Colon (tissue), 2 donors: ENCODE measurements around the gene CERK.

ENCODE experiments used
- FAIRE-seq: peaks from 2 replicates; lab custom pipeline; 2012; peaks lifted over from hg19 to GRCh38; lab: Jason Lieb, UNC
- donor health status: control.
- donor health status: control.

Gene CERK

DNA sequence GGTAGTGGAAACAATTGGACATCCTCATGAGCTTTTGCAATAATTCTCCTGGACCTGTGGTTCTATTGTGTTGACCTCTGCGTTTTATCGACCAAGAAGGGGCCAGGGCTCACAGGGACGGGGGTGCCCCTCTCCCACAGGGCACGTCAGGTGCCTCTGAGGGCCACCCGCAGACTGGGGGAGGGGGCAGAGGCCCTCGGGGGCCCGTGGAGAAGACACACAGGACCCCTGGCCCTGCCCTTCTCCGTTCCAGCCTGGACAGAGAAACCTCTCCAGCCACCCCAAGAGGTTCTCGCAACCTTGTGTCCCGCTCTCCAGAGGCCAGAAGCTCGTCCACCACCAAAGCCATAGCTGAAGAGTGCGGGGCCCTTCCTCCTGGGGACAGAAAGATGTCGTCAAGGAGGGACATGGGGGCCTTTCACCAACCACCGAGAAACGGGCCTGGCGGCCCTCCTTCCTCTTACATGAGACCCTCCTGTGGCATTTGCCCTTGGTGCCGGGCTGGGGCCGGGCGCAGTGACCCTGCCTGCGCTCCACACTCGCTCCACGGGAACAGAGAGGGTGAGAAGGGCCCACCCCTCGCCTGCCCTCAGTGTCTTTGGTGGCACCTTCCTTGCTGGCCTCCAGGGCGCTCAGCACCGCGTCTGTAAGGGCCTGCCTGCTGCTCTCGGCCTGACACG, 60.6 kb downstream of the CERK start:
- FAIRE-seq, result no peak

DNA sequence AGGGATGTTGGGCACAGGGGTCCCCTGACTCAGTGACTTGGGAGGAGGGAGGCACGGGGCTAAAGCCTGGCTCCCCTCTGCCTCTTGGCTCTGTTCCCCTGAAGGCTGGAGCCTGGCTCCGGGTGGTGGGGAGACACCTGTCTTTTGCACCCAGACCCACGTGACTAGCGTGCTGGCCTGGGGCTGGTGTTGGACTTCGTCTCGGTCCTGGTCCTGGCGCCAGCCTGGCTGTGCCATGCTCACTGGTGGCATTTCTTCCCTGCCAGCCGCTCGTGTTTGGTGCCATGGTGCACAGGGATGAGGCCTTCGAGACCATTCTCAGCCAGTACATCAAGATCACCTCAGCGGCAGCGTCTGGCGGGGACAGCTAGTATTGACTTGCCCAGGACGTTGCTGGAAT, 61.2 kb downstream of the CERK start:
- no peak for FAIRE-seq

DNA sequence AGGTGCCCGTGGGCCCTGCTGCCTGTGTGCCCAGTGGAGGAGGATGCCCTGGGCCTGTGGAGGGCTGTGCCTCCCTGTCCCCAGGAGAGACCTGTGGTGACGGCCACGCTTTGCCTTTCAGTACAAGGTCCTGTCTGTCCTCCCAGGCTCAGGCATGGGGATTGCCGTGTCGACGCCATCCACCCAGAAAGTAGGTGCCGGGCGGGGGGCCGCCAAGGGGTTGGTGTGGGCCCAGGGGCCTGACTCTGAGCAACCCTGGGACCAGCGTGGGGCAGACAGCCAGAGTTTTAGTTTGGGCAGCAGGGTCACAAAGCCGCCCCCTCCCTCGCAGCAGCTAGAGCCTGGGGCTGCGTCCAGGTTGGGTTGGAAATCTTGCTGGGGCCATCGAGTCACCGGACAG, 61.6 kb downstream of the CERK start:
- FAIRE-seq, result no peak

DNA sequence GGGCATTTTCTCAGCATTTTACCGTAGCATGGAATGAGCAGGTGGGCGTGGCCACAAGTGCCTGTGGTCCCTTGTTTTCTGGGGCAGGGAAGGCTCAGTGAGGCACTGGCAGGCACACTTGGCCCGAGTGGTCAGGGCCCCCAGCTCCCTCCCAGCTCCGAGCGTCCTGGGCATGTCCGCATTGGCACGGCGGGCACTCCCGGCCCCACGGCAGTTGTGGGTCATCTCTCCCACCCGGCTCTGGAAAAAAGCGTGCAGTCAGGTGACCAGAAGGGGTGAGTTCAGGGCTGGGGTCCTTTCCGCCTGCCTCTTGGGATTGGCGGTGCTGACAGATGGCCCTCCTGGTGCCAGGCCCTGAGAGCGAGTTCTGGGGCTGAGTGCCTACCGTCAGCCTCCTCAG, 62.1 kb downstream of the CERK start:
- FAIRE-seq, result no peak

DNA sequence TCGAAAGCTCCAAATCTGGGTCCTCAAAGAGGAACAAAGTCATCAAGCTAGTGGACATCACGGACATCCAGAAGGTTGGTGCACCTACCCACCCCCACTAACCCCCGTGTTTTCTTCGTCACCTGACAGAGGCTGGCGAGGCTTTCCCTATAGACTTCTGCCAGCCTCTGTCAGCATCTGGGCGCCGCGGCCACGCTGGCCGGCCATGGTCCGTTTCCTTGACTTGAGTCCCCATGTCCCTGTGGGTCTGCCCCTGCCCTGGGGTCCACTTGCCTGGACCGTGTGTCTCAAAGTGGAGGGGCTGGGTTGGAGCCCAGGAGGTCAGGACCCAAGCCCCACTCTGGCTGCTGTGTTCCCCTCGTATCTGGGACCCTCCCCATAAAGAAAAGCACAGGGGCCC, 62.6 kb downstream of the CERK start:
- no peak for FAIRE-seq

DNA sequence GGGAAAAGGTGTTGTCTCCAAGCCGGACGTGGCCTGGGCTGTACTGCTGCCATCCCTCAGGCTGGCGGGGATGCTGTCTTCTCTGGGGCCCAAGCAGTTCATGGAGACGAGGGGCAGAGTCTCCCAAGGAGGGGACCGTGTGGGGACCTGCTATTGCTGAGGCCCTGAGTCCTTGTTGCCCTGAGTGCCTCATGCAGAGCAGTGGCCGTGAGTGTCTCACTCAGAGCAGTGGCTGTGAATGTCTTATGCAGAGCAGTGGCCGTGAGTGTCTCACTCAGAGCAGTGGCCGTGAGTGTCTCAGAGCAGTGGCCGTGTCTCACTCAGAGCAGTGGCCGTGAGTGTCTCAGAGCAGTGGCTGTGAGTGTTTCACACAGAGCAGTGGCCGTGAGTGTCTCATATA, 63.1 kb downstream of the CERK start:
- FAIRE-seq, result no peak

DNA sequence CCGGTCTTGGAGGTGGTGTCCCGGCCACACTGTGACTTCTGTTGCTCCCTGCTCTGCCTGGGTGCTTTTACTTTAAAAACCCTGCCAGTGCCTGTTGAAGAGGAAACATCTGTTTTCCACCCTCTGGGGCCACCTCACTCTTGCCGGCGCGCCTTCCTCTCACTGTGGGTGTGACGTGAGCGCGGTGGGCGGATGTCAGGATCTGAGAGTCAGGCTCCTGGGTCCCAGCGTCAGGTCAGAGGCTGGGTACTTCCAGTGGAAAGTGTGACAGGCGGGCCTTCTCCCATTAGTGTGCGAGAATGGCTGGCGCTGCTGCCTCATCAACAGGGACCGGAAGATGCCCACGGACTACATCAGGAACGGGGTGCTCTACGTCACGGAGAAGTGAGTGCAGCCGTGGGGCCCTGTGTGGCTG, 63.7 kb downstream of the CERK start:
- no peak for FAIRE-seq

DNA sequence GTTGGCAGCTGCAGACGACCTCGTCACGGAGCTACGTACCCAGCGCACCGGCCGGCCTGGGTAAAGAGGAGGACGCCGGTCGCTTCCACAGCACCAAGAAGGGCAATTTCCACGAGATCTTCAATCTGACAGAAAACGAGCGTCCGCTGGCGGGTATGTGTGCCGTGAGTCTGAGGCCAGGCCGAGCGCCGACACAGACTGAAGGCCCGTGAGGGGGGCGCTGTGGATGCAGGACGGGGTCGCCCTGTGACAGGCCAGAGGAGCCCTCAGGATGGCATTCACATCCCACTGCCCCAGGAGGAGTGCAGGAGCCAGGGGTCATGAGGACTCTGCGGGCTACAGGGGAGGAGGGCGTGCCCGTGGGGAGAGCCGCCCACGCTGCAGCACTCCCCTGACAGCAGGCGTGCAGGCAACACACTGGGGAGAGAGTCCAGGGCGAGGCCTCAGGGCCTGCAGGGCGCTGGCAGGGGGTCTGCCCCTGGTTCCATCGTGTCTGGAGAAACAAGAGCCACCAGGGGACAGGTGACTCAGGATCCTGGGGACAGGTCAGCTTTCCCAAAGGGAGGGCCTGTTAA, 64.3 kb downstream of the CERK start:
- FAIRE-seq, result no peak

DNA sequence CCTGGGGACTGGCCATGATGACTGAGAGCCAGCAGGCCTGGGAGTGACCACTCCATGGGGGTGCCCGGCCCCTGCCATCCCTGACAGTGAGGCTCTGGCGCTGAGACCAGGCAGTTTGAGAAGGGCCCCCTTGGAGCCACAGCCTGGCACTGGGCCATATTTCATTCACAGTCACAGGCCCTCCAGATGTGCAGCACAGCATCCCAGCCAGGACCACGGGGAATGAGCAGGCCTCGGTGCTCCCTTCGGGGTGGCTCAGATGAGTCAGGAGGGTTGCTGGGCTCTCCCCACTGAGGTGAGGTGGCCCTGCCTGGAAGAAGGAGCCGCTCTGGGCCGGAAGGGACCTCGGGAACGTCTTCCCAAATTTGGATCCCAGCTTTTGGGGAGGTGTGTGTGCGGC, 64.8 kb downstream of the CERK start:
- no peak for FAIRE-seq

DNA sequence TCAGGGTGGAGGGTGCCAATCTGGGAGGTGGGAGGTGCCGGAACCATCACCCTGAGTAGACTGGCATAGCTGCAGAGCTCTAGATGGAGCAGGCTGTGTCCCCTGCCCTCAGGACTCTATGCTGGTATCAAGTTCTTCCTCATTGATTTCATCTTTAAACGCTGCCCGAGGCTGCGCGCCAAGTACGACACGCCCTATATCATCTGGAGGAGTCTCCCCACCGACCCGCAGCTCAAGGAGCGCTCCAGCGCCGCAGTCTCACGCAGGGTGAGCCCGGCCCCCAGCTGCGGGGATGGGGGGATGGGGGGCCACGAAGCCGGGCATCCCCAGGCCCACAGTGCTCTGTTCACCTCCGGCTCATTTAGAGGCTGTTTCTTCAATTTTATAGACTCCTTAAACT, 65.3 kb downstream of the CERK start:
- no peak for FAIRE-seq

DNA sequence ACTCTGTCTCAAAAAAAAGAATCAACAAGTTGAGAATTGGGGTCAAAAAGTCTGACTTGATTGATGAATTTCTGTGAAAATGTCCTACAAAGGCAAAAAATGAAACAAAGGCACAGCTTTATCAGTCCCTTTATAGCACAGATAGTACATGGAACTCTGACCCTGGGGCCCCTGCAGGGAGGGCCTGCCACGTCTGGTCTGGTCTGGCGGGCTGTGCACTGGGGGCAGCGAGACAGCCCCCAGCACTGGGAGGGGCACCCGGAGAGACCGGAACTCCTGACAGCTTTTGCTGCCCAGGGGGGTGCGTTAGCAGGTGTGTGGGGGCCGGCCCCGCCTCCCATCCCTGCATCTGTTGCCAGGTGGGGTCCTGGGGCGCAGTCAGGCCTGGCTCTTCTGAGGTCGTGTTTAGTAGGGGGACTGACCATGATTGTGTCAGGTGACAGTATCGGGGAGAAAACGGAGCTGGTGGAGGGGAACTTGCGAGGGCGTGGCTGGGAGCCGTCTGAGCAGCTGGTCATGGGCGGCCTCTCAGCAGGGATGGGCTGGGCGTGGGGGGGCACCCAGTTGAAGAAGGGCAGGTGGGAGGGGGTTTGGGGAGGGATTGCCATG, 66.1 kb downstream of the CERK start:
- no peak for FAIRE-seq

DNA sequence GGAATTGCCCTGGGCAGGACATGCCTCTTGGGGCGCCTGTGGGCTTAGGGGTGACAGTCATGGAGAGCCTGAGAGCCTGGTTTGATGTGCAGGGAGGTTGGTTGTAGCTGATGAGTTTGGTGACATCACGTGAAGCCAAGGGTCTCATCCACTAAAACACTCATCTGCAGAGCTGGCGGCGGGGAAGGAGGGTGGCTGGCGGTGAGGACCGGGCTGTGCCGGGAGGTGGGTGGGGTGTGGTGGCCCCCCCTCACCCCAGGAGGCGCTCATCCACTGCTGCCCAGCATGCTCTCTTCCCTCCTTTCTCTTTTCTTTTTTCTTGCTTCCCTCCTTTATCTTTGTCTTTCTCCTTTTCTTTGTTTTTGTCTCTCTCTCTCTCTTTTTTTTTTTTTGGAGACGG, 68.9 kb downstream of the CERK start:
- FAIRE-seq, result no peak

DNA sequence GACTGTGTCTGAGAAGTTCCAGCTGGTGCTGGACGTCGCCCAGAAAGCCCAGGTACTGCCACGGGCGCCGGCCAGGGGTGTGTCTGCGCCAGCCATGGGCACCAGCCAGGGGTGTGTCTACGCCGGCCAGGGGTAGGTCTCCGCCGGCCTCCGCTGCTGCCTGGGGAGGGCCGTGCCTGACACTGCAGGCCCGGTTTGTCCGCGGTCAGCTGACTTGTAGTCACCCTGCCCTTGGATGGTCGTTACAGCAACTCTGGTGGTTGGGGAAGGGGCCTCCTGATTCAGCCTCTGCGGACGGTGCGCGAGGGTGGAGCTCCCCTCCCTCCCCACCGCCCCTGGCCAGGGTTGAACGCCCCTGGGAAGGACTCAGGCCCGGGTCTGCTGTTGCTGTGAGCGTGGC, 69.9 kb downstream of the CERK start:
- no peak for FAIRE-seq

DNA sequence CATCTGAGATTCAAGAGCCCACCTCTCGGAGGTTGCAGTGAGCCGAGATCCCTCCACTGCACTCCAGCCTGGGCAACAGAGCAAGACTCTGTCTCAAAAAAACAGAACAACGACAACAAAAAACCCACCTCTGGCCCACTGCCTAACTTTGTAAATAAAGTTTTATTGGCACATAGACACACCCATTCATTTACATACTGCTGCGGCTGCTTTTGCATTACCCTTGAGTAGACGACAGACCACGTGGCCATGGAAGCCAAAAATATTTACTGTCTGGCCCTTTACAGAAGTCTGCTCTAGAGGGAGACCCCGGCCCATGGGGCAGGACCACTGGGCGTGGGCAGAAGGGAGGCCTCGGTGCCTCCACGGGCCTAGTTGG, 70.8 kb downstream of the CERK start:
- no peak for FAIRE-seq

DNA sequence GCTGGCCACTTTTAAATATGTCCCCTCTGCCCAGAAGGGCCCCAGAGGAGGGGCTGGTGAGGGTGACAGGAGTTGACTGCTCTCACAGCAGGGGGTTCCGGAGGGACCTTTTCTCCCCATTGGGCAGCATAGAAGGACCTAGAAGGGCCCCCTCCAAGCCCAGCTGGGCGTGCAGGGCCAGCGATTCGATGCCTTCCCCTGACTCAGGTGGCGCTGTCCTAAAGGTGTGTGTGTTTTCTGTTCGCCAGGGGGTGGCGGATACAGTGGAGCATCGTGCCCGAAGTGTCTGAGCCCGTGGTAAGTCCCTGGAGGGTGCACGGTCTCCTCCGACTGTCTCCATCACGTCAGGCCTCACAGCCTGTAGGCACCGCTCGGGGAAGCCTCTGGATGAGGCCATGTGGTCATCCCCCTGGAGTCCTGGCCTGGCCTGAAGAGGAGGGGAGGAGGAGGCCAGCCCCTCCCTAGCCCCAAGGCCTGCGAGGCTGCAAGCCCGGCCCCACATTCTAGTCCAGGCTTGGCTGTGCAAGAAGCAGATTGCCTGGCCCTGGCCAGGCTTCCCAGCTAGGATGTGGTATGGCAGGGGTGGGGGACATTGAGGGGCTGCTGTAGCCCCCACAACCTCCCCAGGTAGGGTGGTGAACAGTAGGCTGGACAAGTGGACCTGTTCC, 71.3 kb downstream of the CERK start:
- no peak for FAIRE-seq

DNA sequence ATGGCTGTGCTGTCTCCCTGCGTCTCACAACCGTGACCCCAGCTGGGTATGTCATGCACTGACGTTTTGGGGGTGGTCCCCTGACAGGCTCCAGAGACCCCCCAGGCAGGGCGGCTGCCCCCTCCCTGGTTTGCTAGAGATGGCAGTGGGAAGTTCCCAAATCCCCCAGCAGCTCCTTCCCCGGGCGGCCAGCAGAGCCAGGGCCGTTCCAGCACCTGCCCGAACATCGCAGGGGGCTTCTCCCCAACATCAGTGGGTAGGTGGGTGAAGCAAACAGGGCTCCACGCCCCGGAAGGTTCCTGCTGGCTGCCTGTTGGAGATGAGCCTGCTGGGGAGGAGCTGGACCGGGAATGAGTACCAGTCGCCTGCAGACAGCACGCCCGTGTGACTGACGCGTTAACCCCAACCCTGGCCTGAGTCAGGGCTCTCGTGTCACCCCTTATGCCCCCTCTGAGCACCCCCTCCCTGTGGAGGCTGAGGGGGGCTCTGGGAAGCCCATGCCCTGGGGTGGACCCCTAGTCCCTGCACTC, 72.2 kb downstream of the CERK start:
- no peak for FAIRE-seq

DNA sequence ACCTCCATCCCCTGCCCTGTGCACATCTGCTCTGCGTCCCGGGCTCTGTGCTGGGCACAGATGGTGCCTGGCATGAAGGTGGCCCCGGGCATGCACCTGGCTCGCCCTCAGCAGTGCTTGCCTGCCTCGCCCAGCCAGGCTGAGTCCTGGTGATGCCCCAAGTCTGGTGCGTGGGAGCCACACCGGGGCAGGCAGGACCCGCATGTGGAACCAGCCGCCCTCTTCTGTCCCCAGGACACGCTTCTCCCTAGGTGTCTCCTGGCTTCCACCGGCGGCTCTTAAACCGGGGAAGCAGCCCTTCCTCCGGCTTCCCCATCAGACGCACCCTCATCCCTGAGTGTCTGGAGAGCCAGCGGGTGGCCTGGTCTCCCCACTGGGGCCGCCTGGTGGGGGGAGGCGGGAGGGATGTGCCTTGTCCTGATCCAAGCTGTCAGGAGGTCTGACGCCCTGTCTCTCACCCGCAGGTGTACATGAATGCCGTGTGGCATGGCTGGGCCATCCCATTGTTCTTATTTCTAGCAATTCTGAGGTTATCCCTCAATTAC, 72.8 kb downstream of the CERK start:
- no peak for FAIRE-seq

DNA sequence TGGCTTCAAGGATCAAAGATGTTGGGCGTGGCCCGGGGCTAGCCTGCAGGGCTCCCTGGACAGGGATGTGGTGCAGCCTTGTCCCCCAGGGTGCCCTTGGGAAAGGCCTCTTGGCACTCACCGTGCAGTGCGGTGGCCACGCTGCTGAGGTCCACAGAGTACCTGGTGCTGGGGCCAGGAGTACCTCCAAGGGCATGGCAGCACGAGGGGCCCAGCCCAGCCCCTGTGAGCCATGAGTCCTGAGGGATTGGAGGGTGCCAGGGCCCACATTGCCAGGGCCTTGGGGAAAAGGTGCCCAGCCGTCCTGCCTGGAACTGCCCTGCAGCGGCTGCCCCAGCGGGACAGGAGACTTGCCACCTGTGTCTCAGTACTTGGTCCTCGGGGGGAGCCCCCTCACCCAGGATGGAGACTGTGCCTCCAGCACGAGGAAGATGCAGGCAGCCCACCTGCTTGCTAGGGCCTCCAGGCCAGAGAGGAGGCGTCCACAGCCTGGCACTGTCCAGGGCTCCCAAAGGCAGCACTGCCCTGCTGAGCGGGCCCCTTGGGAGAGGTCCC, 73.7 kb downstream of the CERK start:
- no peak for FAIRE-seq

DNA sequence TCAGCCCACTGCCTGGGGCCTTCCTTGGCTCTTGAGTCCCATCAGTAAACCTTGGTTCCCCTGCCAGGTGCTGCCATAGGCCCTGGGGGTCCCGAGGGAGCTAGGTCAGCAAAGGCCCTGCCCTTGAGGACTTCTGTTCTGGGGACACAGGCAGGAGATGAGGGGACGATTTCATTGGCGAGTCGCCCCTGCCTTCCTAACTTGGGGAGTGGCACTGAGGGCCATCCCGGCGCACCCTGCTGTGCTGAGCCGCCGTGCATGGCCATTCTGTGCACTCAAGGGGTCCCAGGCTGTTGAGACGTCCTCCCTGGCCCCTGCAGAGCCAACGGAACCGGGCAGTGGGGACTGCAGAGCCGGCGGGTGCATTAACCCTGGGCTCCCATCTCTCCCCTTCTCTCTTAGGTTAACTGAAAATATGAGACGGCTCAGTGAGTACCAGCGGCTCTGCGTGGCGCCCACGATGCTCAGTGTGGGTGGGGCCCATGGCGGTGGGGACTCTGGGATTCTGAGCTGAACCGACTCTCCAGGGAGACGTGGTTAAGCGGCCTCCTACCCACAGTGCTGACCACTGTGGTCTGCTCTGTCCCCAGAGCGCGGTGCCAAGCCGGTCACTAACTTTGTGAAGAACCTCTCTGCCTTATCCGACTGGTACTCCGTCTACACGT, 74.5 kb downstream of the CERK start:
- FAIRE-seq, result no peak

DNA sequence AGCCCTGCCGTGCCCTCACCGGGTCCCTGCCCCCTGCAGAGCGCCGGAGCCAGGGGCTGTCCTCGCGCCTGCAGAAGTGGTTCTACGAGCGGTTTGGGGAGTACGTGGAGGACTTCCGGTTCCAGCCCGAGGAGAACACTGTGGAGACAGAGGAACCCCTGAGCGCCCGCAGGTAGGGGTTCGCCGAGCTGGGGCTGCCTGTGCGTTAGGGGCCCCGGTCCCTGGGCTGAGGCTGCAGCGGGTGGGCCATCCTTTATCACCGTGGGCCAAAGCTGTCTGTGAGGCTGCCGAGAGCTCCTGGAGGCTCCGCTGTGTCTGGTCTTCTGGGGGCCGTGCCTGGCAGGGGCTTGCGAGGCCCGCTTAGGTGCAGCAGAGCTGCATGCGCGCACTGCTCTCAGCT, 75.1 kb downstream of the CERK start:
- no peak for FAIRE-seq

DNA sequence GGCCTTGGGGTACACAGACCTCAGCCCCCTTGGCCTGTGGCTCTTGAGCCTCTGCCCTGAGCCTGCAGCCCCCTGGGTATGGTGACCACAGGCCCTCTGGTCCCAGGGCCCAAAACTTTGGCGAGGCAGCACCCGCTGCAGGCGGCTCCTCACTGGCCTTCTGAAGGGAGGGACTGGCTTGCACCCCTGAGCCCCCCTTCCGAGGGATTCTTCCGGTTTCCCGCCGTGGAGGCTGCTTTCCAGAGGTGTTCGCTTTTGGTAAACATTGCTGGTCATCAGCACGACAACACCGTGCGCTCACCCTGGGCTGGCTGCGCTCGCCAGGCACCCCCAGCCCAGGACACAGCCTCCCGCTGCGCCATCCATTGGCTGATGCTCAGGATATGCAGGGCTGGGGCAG, 75.8 kb downstream of the CERK start:
- no peak for FAIRE-seq

DNA sequence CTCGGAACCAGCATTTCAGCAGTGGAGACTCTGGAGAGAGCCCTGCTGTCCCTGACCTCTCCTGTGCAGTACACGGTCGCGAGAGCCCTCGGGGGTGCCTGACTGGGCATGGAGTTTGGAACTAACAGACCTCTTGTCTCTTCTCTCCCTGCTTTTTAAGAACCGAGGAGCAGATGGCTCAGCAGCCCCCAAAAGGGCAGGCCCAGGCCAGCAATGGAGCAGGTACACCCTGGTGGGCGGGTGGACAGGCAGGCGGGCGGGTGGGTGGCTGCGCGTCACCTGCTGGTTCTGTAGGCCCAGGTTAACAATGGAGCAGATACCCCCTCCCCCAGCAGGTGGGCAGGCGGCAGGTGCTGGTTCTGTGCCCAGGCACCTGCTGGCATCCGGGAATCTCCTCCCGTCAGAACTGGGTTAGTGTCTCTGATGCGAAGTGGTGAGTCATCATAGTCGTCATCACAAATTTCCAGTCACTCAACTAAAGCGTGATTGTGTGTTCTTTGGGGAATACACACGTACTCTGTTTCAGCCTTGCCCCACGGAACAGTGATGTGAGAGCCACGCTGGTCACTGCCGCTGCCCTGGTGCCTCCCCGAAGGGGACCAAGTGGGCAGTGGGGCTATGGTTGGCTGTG, 76.7 kb downstream of the CERK start:
- no peak for FAIRE-seq
